Transverse colon (tissue), 4 donors: ENCODE data around the gene CNGA2. TPM values are rescaled to one million over a fixed set of nuclear protein-coding genes. Genes with fewer than 3 reads are reported as not detected.
"Not testable (repeated sequence)": the region's sequence is repeated elsewhere in the genome, so short reads cannot be mapped to it uniquely, and the experiment has no call there.

ENCODE experiments used
- DNase-seq: peaks from one replicate; pipeline ENCODE4 v3.0.0-alpha.2; 2019
- H3K27ac ChIP-seq, 4 donors: fragments of 200-600 bp; sonication (generic); 2 replicates each; pipeline ENCODE4 v1.5.1; 2016 to 2018; ENCODE audit warnings: inconsistent platforms in 4 of 4
- H3K27me3 ChIP-seq: fragments of 200-600 bp; sonication (generic); 2 replicates; pipeline ENCODE4 v1.5.1; 2017; ENCODE audit warnings: inconsistent platforms
- H3K36me3 ChIP-seq, 4 donors: fragments of 200-600 bp; sonication (generic); 2 replicates each; pipeline ENCODE4 v1.5.1; 2017 to 2019; ENCODE audit warnings: inconsistent platforms in 4 of 4
- H3K4me1 ChIP-seq, 4 donors: fragments of 200-600 bp; sonication (generic); 2 replicates each; pipeline ENCODE4 v1.5.1; 2017 to 2020; ENCODE audit warnings: inconsistent platforms in 4 of 4
- H3K4me3 ChIP-seq, 4 donors: fragments of 200-600 bp; sonication (generic); 1 replicate in 1 of 4; 2 replicates in 3 of 4; pipeline versions ENCODE4 v1.5.1 to v1.6.1; 2017 to 2019; ENCODE audit warnings: inconsistent platforms in 4 of 4
- H3K9me3 ChIP-seq, 2 donors: fragments of 200-600 bp; sonication (generic); 2 replicates each; pipeline ENCODE4 v1.5.1; 2017 to 2019; ENCODE audit warnings: inconsistent platforms in 2 of 2
- CTCF ChIP-seq, 5 experiments: fragments of 200-600 bp in 3 of 5; fragments of 450-650 bp in 2 of 5; sonication (generic) in 3 of 5; IDR thresholded peaks; 1 replicate in 2 of 5; 2 replicates in 3 of 5; pipeline ENCODE4 v1.5.1; 2016 to 2017; ENCODE audit warnings: antibody characterized with exemption in 5 of 5, inconsistent platforms in 3 of 5, mild to moderate bottlenecking in 2 of 5, moderate library complexity in 1 of 5
- EP300 ChIP-seq: sonication (generic); formaldehyde crosslinking; IDR thresholded peaks from one replicate; pipeline ENCODE4 v1.6.1; 2017; ENCODE audit warnings: antibody characterized with exemption, low read depth
- POLR2A ChIP-seq: fragments of 450-650 bp; IDR thresholded peaks from one replicate; pipeline ENCODE4 v1.6.1; 2016; ENCODE audit warnings: antibody characterized with exemption, mild to moderate bottlenecking, moderate library complexity
- POLR2AphosphoS5 ChIP-seq, 3 donors: sonication (generic); formaldehyde crosslinking; IDR thresholded peaks; one replicate each; pipeline ENCODE4 v1.6.1; 2016; ENCODE audit warnings: antibody characterized with exemption in 3 of 3
- WGBS, 2 donors: methylation state at CpG; one replicate each; pipeline ENCODE4 v1.1.5; 2018; ENCODE audit warnings: low coverage in 1 of 2; 5-methylcytosine and 5-hydroxymethylcytosine counted together
- in situ Hi-C, 4 donors: fragments of 200-750 bp; cut with MboI; loops; one replicate each; pipeline versions ENCODE4 v1.15.0 to v1.15.1; 2017; ENCODE audit warnings: low sequenced_read_pairs in 3 of 4, low pct_ligation_motif_present in 1 of 4, low pct_unique_long_range_greater_than_20kb in 1 of 4
- intact Hi-C: fragments of 100-400 bp; cut with DNase I; formaldehyde crosslinking; loops from one replicate; pipeline ENCODE4 v1.15.1; 2023; ENCODE audit warnings: low total_unique reads
- total RNA-seq, 4 donors: library from RNA; depleted of rRNA; stranded (reverse); fragments of >200 nt; gene quantifications; one replicate each; pipeline ENCODE4 v1.1.0, GENCODE V29; 2016

Gene CNGA2
- total RNA-seq, 4 donors from 2014 or later: not detected

GRCh38 chrX:151694121-151694520 is 40.4 kb upstream of the CNGA2 start:
- TF ChIP-seq EP300: no peak
- no peak for TF ChIP-seq POLR2A
- no peak for TF ChIP-seq POLR2AphosphoS5 (IDR thresholded peaks at IDR 0.05)
- TF ChIP-seq CTCF (IDR thresholded peaks at IDR 0.05): no peak
- H3K4me1 ChIP-seq: no peaks in the 10 kb centered on the region
- in situ Hi-C loops: loop anchor here in 1 of 4 donors (25.0 kb wide), 1 partner anchor 532 kb away; no protein-coding TSS in a partner anchor

DNA sequence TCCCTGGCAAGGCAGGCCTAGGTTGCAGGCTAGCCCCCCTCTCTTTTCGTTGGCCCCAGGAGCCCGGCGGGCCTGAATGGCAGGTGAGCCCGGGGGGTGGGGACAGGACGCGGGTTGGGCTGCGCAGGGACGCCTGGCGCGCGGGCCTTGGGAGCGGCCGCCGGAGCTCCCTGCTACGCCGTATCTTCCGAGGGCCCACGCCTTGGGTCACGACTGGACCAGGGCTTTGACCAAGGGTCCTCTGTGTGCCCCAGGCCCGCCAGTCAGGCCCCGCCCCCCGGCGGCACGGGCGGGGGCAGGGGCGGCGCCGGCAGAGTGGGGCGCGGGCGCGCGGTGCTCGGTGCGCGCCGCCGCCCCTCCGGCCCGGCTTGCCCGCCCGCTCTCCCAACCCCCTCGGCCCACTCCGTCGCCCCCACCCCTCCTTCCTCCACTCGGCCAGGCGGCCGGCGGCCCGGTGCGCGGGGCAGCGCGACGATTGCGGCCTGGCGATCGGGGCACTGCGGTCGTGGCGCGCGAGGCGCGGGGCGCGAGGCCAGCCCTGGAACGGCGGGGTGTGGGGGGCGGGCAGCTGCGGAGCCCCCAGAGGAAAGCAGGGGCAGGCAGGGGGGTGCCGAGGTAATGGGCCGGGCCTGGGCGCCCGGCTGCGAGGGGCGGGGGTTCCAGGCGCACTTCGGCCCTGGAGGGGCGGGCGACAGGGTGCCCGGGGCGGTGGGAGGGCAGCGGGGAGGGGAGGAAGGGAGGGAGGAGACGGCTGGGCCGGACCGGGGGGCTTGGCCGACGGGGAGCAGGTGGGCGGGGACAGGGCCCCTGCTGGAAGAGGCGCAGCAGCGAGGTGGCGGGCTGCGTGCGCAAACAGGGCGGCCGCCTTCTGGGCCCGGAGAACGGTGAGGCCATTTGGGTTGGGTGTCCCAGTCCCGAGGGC is 39.6 kb upstream of the CNGA2 start, which contains the start of gene PRRG3:
Gene PRRG3 (plus strand): TSS at position 798 of the 922 bp plus-strand sequence. CDS start 3,357 bp downstream, outside the sequence.
- 60% methylated on average over 80 of the region's 100 CpGs; no CpG with 5 or more reads in 1 of the 2 donors for WGBS, 2 donors
- Histone ChIP-seq H3K36me3 (no peaks in the 10 kb centered on the region), H3K4me1 (no peaks in the 10 kb centered on the region), H3K4me3 (no peak within 1 kb of the TSS), H3K9me3 (no peaks in the 10 kb centered on the region), H3K27ac (no peak within 1 kb of the TSS), H3K27me3 (peaks cover 6% of the 10 kb centered on the region)
- intact Hi-C loops (no loop called here), in situ Hi-C loops (loop anchor here in 1 of 4 donors (25.0 kb wide), 1 partner anchor 533 kb away; no protein-coding TSS in a partner anchor)
- TF ChIP-seq CTCF (IDR thresholded peaks at IDR 0.05): no peak
- TF ChIP-seq EP300: no peak
- TF ChIP-seq POLR2A: no peak
- TF ChIP-seq POLR2AphosphoS5 (IDR thresholded peaks at IDR 0.05): no peak
- no peak for DNase-seq

More at GRCh38 chrX:151694121-151694520, 40.4 kb upstream of the CNGA2 start:
- no peak overlapping the region for H3K27ac ChIP-seq
- intact Hi-C loops: no loop called here
- 78 to 80% methylated on average over 2 to 12 of the region's 12 CpGs for WGBS, 2 donors
- no peak overlapping the region for H3K4me3 ChIP-seq
- H3K36me3 ChIP-seq: no peaks in the 10 kb centered on the region
- DNase-seq: no peak
- H3K9me3 ChIP-seq: no peaks in the 10 kb centered on the region
- H3K27me3 ChIP-seq: peaks cover 6% of the 10 kb centered on the region

- Histone ChIP-seq H3K4me3 (no peak overlapping the region), H3K27ac (no peak overlapping the region), H3K36me3 (no peaks in the 10 kb centered on the region), H3K9me3 (no peaks in the 10 kb centered on the region), H3K4me1 (no peaks in the 10 kb centered on the region), H3K27me3 (peaks cover 6% of the 10 kb centered on the region)
- 57% methylated on average over 19 of the region's 19 CpGs; no CpG with 5 or more reads in 1 of the 2 donors for WGBS, 2 donors
- in situ Hi-C loops: loop anchor here in 1 of 4 donors (25.0 kb wide), 1 partner anchor 533 kb away; no protein-coding TSS in a partner anchor
- intact Hi-C loops: no loop called here
- DNase-seq: no peak
- TF ChIP-seq POLR2A (no peak), POLR2AphosphoS5 (IDR thresholded peaks at IDR 0.05) (no peak), EP300 (no peak), CTCF (IDR thresholded peaks at IDR 0.05) (no peak)
Observed at GRCh38 chrX:151695583-151696340, 38.8 kb upstream of the CNGA2 start.

- DNase-seq, H3K27ac ChIP-seq, H3K4me1 ChIP-seq, H3K36me3 ChIP-seq, H3K9me3 ChIP-seq, H3K27me3 ChIP-seq, intact Hi-C loops, H3K4me3 ChIP-seq: not testable (repeated sequence)
- WGBS, 2 donors: 82% methylated on average over 8 of the region's 8 CpGs; no CpG with 5 or more reads in 1 of the 2 donors
- in situ Hi-C loops: loop anchor here in 1 of 4 donors (25.0 kb wide), 1 partner anchor 535 kb away; no protein-coding TSS in a partner anchor
Observed at GRCh38 chrX:151697082-151697481, 37.5 kb upstream of the CNGA2 start.
